Heart left ventricle (tissue), 13 donors: Measurements from ENCODE around the gene TRMT2A.

Experiments used
- POLR2A ChIP-seq, 2 donors: fragments of 450-650 bp; IDR thresholded peaks; one replicate each; pipeline ENCODE4 v1.6.1; 2017; ENCODE audit warnings: antibody characterized with exemption in 2 of 2, mild to moderate bottlenecking in 2 of 2, moderate library complexity in 2 of 2
- TF ChIP-seq, protein P1 (sequence below), 12 donors: fragments of 200-600 bp; sonication (generic) in 4 of 12; IDR thresholded peaks; one replicate each; pipeline versions ENCODE4 v1.5.0 to v1.8.0; 2018 to 2022; ENCODE audit warnings: antibody characterized with exemption in 12 of 12, mild to moderate bottlenecking in 5 of 12
- donor health status: ischemic (EF 13 %, LVEDD 7.1; RV severe dilation, severe dysfunction).
- donor health status: DM: no; HTN: yes; CAD: no.
- donor health status: DM: no; HTN: no; CAD: no.
- donor health status: ischemic (EF 25% LVEDD 6.9; RV normal size, moderate dysfunction).
- donor health status: ischemic (EF 25% LVEDD 5.7; RV mildly dilated, moderate dysfunction).
- donor health status: ischemic (EF 35%, LVEDD 5.7; RV mildly dilated, moderate dysfunction).
- donor health status: nonischemic (EF 11% LVEDD 7.7; RV severe dilation, severe dysfunction).
- donor health status: DM: yes; HTN: yes; CAD: no.
- donor health status: PGD.
- donor health status: ischemic (EF 29% LVEDD 5.4; RV normal size, mild dysfunction).
- donor health status: nonischemic (EF 23%, LVEDD 6.1; RV moderate dilation, normal function).

DNA sequence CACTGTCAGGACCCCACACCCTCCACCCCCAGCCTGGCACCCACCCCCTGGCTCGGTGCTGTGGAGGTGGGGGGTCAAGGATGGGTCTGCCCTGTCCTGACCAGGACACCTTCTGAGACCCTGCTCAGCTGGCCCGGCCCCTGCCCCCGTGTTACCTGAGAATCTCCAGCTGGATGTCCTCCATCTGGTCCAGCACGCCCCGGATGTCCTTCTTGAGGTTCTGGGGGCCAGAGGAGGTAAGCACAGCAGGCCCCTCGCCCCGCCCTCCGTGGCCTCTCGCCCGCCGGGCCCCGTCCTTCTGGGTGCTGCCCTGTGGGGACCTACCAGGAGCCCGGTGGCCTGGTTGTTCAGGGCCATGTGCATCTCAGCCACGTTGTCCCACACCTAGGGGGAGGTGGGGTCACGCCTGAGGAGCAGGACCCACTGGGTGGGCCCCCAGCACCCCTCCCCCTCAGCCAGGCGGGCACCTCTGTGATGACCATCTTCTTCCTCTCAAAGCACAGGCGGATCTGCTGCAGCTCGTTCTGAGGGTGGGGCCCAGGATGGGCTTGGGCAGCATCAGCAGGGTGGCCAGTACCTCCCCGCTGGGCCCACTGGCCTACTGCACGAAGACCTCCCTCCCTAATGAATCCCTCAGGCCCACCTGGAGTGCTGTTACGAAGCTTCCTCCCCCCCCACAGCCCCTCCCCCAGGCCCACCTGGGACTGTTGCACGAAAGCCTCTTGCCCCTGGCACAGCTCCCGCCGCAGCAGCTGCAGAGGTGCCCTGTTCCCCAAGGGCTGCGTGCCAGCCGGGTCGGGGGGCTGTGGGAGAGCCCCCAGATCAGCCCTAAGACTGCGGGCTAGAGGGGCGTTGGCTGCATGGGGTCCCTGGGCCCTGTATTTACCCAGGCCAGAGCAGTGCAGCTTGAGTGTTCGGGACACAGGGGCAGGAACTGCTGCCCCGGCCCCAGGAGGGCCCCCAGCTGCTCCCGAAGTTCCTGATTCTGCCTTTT is 32.5 kb upstream of the TRMT2A start:
- TF ChIP-seq POLR2A (IDR thresholded peaks at IDR 0.05) = no peak
- TF ChIP-seq, protein P1, sequence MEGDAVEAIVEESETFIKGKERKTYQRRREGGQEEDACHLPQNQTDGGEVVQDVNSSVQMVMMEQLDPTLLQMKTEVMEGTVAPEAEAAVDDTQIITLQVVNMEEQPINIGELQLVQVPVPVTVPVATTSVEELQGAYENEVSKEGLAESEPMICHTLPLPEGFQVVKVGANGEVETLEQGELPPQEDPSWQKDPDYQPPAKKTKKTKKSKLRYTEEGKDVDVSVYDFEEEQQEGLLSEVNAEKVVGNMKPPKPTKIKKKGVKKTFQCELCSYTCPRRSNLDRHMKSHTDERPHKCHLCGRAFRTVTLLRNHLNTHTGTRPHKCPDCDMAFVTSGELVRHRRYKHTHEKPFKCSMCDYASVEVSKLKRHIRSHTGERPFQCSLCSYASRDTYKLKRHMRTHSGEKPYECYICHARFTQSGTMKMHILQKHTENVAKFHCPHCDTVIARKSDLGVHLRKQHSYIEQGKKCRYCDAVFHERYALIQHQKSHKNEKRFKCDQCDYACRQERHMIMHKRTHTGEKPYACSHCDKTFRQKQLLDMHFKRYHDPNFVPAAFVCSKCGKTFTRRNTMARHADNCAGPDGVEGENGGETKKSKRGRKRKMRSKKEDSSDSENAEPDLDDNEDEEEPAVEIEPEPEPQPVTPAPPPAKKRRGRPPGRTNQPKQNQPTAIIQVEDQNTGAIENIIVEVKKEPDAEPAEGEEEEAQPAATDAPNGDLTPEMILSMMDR (IDR thresholded peaks at IDR 0.05) = no peak
